ENCODE results near the gene JAZF1.
"Not testable (repeated sequence)": the region's sequence is repeated elsewhere in the genome, so short reads cannot be mapped to it uniquely, and the experiment has no call there.

JAZF1 gene

GRCh38 chr7:27899601-27900000, 281.0 kb downstream of the JAZF1 start:
- Mint-ChIP-seq H3K27ac (no peak overlapping the region), H3K36me3 (peaks cover 3 to 14% of the 10 kb centered on the region in 2 donors), H3K4me1 (peaks cover 33 to 56% of the 10 kb centered on the region in 2 donors), H3K4me3 (peak overlapping the region in 1 of 2 donors; percentile 17), H3K27me3 (no peaks in the 10 kb centered on the region), H3K9me3 (no peaks in the 10 kb centered on the region)
- ATAC-seq (replicated peaks) (peak in 1 of 2 donors; percentile 37), DNase-seq (no peak)

DNA sequence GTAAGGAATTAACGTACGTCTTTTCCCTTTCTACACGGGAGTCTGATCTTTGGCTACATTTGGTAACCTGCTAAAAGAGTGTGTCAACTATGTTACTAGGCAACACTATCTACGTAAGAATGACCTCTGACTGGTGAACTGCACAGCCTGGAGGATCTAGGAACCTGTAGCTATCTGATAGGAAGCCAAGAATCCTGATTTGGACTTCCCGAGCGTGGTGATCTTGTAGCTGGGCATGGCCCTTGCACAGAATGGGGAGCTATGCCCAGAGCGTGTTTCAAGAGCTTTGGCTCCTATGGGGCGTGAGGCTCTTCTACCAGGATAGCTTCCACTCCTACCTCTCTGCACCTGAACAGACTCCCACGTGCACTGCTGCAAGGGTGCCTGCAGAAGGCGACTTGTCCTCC, 283.2 kb downstream of the JAZF1 start:
- H3K9me3 Mint-ChIP-seq: no peaks in the 10 kb centered on the region
- H3K27me3 Mint-ChIP-seq: no peaks in the 10 kb centered on the region
- peaks cover 17 to 28% of the 10 kb centered on the region in 2 donors for H3K36me3 Mint-ChIP-seq
- H3K27ac Mint-ChIP-seq: no peak overlapping the region
- ATAC-seq (replicated peaks): no peak
- DNase-seq: no peak
- H3K4me1 Mint-ChIP-seq: peaks cover 33 to 50% of the 10 kb centered on the region in 2 donors
- H3K4me3 Mint-ChIP-seq: no peak overlapping the region

DNA sequence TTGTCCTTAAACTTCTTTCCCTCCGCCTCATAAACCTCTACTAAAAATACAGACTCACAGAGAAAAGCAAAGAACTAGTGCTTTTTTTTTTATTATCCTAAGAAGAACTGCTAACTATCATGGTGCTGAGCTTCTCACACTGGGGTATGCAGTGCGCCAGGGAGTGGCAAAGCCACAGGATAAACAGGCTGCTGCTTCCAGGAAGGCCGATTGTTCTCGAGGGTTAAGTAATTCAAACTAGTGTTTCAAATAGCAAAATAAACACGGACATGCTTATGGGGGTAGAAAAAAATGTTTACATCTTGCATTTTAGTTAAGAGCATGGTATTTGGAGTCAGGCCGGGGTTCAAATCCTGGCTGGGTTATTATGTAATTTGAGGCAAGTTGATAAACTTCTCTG, 283.6 kb downstream of the JAZF1 start:
- Mint-ChIP-seq H3K4me1 (peaks cover 33 to 50% of the 10 kb centered on the region in 2 donors), H3K36me3 (peaks cover 17 to 30% of the 10 kb centered on the region in 2 donors), H3K9me3 (no peaks in the 10 kb centered on the region), H3K27ac (no peak overlapping the region), H3K4me3 (no peak overlapping the region), H3K27me3 (no peaks in the 10 kb centered on the region)
- ATAC-seq (replicated peaks) (no peak), DNase-seq (no peak)

- Mint-ChIP-seq H3K27me3 (no peaks in the 10 kb centered on the region), H3K27ac (peak overlapping the region; percentile 25), H3K36me3 (peaks cover 20 to 36% of the 10 kb centered on the region in 2 donors), H3K9me3 (no peaks in the 10 kb centered on the region), H3K4me1 (peaks cover 28 to 41% of the 10 kb centered on the region in 2 donors), H3K4me3 (no peak overlapping the region)
- DNase-seq (no peak), ATAC-seq (replicated peaks) (peak in 1 of 2 donors; percentile 56)
These were observed 285.0 kb downstream of the JAZF1 start for GRCh38 chr7:27895551-27895950.

DNA sequence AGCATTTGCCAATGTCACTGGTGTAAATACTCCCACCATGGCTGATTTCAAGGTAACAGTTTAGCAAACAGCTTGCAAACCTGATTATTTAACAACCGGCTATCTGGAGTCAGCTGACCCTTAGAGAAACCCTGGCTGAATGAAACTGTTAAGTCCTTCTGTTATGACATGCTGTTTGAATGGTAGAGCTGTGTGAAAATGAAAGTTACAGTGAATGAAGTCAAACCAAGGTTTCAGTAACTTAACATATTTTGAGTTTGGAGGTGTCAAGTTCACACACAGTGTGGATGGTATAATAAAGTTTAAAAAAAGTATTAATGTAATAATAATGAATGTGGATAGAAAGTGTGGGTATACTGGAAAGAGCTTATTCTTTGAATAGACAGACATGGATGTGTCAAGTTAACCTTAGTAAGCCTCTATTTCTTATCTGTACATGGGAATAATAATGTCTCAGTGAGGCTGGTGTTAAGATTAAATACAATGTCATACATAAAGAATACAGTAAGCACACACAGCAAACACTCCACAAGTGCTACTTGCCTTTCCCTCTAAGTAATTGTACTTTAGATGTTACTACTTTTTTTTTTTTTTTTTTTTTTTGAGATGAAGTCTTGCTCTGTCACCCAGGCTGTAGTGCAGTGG, 290.3 kb downstream of the JAZF1 start:
- Mint-ChIP-seq H3K27me3 (no peaks in the 10 kb centered on the region), H3K4me1 (peaks cover 5 to 11% of the 10 kb centered on the region in 2 donors), H3K27ac (no peak overlapping the region), H3K9me3 (peaks cover 0 to 2% of the 10 kb centered on the region in 2 donors), H3K4me3 (no peak overlapping the region), H3K36me3 (peaks cover 29 to 55% of the 10 kb centered on the region in 2 donors)
- DNase-seq (no peak), ATAC-seq (replicated peaks) (peak in 1 of 2 donors; percentile 56)

- Mint-ChIP-seq H3K4me3 (no peak overlapping the region), H3K4me1 (peaks cover 5 to 12% of the 10 kb centered on the region in 2 donors), H3K27me3 (no peaks in the 10 kb centered on the region), H3K27ac (no peak overlapping the region), H3K9me3 (peaks cover 0 to 2% of the 10 kb centered on the region in 2 donors), H3K36me3 (peaks cover 29 to 58% of the 10 kb centered on the region in 2 donors)
- no peak for ATAC-seq (replicated peaks)
- no peak for DNase-seq
These were observed 290.8 kb downstream of the JAZF1 start for GRCh38 chr7:27889800-27890199.

- H3K4me1 Mint-ChIP-seq: peaks cover 4 to 12% of the 10 kb centered on the region in 2 donors
- H3K9me3 Mint-ChIP-seq: peaks cover 0 to 2% of the 10 kb centered on the region in 2 donors
These were observed 291.9 kb downstream of the JAZF1 start for GRCh38 chr7:27888736-27889135.

DNA sequence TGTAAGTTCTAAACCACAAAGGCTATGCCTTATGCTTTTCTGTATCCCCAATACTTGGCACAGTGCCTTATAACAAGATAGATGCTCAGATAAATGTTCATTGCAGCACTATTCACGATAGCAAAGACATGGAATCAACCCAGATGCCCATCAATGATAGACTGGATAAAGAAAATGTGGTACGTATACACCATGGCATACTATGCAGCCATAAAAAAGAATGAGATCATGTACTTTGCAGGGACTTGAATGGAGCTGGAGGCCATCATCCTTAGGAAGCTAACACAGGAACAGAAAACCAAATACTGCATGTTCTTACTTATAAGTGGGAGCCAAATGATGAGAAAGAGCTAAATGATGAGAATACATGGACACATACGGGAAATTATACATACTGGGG, 293.9 kb downstream of the JAZF1 start:
- H3K4me1 Mint-ChIP-seq; DNase-seq; H3K4me3 Mint-ChIP-seq; H3K27ac Mint-ChIP-seq; H3K9me3 Mint-ChIP-seq; H3K27me3 Mint-ChIP-seq; ATAC-seq (replicated peaks): not testable (repeated sequence)
- H3K36me3 Mint-ChIP-seq: peaks cover 18 to 43% of the 10 kb centered on the region in 2 donors

More at GRCh38 chr7:27888736-27889135, 291.9 kb downstream of the JAZF1 start:
- no peaks in the 10 kb centered on the region for H3K27me3 Mint-ChIP-seq
- H3K27ac Mint-ChIP-seq: no peak overlapping the region
- no peak overlapping the region for H3K4me3 Mint-ChIP-seq
- peaks cover 27 to 53% of the 10 kb centered on the region in 2 donors for H3K36me3 Mint-ChIP-seq
- ATAC-seq (replicated peaks) (no peak), DNase-seq (no peak)

- Mint-ChIP-seq H3K4me3 (no peak overlapping the region), H3K36me3 (peaks cover 15 to 40% of the 10 kb centered on the region in 2 donors), H3K27me3 (no peaks in the 10 kb centered on the region), H3K4me1 (peaks cover 1 to 5% of the 10 kb centered on the region in 2 donors), H3K9me3 (peaks cover 0 to 2% of the 10 kb centered on the region in 2 donors), H3K27ac (no peak overlapping the region)
- ATAC-seq (replicated peaks) (no peak), DNase-seq (no peak)
These were observed 294.9 kb downstream of the JAZF1 start for GRCh38 chr7:27885652-27886051.

DNA sequence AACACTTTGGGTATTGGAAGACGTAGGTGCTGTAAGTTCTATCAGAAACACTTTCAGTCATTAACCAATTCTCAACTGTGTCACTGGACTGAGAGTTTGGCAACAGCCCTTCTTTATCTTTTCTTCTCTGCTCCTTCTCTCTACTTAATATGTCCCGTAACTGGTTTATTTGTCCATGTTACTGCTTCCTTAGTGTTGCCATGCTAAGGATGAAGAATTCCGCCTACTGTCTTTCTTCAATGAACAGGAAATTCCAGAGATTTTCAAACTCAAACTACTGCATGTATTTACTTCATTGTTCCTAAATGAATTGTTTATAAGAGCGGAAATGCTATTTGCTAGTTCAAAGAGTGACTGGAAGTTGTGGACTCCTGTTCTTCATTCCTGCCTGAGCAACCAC, 296.9 kb downstream of the JAZF1 start:
- Mint-ChIP-seq H3K36me3 (peaks cover 15 to 40% of the 10 kb centered on the region in 2 donors), H3K27ac (no peak overlapping the region), H3K9me3 (peaks cover 0 to 2% of the 10 kb centered on the region in 2 donors), H3K4me1 (peaks cover 0 to 5% of the 10 kb centered on the region in 2 donors), H3K27me3 (no peaks in the 10 kb centered on the region), H3K4me3 (no peak overlapping the region)
- ATAC-seq (replicated peaks) (no peak), DNase-seq (no peak)

- Mint-ChIP-seq H3K4me3 (no peak overlapping the region), H3K4me1 (peaks cover 0 to 3% of the 10 kb centered on the region in 2 donors), H3K27ac (no peak overlapping the region), H3K36me3 (peaks cover 15 to 27% of the 10 kb centered on the region in 2 donors), H3K27me3 (no peaks in the 10 kb centered on the region), H3K9me3 (no peaks in the 10 kb centered on the region)
- DNase-seq (no peak), ATAC-seq (replicated peaks) (no peak)
These were observed 303.8 kb downstream of the JAZF1 start for GRCh38 chr7:27876756-27877155.

GRCh38 chr7:27875832-27876231, 304.8 kb downstream of the JAZF1 start:
- Mint-ChIP-seq H3K9me3 (no peaks in the 10 kb centered on the region), H3K4me1 (peaks cover 0 to 3% of the 10 kb centered on the region in 2 donors), H3K27ac (no peak overlapping the region), H3K4me3 (no peak overlapping the region), H3K27me3 (no peaks in the 10 kb centered on the region), H3K36me3 (peaks cover 15 to 27% of the 10 kb centered on the region in 2 donors)
- ATAC-seq (replicated peaks): no peak
- DNase-seq: no peak

DNA sequence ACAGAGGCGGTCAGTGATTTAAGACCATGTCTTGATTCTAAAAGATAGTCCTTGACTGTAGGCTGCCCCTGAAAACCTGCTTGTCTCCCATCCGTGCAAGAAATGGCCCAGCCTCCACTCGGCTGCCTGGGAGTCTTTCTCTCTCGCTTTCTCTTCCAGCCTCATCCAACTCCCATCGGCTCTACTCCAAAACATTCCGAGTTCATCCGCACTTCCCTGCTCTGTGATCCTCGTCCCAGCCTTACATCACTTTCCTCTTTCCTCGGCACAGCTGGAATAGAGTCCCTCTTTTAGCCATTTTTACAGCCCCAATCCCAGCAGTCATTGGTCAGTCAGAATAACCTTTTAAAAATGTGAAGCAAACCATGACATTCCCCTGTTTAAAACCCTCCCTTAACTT, 305.5 kb downstream of the JAZF1 start:
- Mint-ChIP-seq H3K4me3 (no peak overlapping the region), H3K27ac (no peak overlapping the region), H3K36me3 (peaks cover 19 to 30% of the 10 kb centered on the region in 2 donors), H3K9me3 (no peaks in the 10 kb centered on the region), H3K27me3 (no peaks in the 10 kb centered on the region), H3K4me1 (peaks cover 0 to 3% of the 10 kb centered on the region in 2 donors)
- DNase-seq: no peak
- no peak for ATAC-seq (replicated peaks)

DNA sequence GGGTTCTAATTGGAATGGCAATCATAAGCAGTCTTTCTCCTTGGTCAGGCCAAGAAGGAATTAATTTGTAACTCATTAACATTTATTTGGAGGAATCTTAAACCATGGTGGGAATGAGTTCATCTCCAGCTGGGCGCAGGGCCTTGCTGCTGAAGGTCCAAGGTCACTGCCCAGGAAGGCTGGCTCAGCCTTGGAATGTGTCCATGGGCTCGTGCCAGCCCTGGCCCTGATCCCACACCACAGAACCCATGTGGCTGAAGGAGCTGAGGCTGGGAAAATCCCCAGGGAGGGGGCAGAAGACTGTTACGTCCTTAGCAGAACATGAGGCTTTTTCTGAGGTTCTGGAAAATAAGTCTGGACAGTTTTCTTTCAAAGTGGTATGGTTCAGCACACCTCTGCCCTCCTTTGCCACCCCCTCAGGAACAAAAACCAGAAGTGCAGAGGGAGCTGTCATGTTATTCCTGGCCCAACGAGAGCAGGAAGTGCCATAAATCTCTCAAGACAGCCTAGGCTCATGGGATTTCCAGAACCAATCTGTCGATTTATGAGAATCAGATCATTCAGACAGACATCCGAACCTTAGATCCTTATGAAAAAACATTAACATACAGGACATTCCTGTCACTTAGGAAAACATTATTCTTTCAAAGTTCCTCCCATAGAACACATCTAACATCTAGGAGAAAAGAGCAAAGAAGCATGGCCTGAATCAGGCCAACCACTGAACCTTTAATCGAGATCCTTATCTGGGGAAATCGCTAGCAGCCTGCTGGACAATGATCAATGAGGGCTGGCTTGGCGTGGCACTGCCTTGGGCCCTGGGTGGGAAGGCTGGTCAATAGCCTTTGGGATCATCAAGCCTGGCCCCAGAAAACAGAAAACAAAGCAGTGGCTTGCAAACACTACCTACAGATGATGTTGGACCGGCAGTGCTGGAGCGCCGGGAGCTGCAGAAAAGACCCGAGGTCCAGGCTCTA, 306.3 kb downstream of the JAZF1 start:
- Mint-ChIP-seq H3K4me1 (peaks cover 0 to 3% of the 10 kb centered on the region in 2 donors), H3K27me3 (no peaks in the 10 kb centered on the region), H3K36me3 (peaks cover 19 to 35% of the 10 kb centered on the region in 2 donors), H3K9me3 (no peaks in the 10 kb centered on the region), H3K4me3 (no peak overlapping the region), H3K27ac (no peak overlapping the region)
- no peak for ATAC-seq (replicated peaks)
- no peak for DNase-seq

Data from stimulated activated naive B cell treated with anti-CD40 and anti-IgM and Interleukin-4, amounts not matched to agents 10 μg/mL and 1 μg/mL and 100 μg/mL, for 72 hours (primary cell).